ENCODE data around the gene SERGEF.
"Not testable (repeated sequence)": the region's sequence is repeated elsewhere in the genome, so short reads cannot be mapped to it uniquely, and the experiment has no call there.

SERGEF gene

DNA sequence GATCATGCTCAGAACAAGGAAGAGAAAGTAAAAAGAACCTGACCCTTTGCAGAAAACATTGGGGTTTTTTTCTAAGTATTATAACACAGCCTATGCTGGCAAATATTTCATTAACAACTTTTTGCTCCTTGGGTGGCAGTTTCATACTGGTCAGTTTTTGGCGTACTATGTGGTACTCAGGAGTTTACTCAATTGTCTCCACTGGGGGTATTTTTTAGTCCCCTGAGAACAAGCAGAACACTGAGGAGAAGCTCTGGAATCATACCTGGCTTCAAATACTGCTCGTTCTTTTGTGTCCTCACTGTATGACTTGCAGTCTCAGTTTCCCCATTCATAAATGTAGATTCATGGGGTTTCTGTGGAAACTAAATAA, 90.4 kb downstream of the SERGEF start:
- no peaks in the 10 kb centered on the region for H3K9me3 Mint-ChIP-seq (ENCODE audit: low read depth)
- no peaks in the 10 kb centered on the region for H3K4me1 Mint-ChIP-seq (ENCODE audit: low read depth)
- peaks cover 23% of the 10 kb centered on the region for H3K36me3 Mint-ChIP-seq
- no peak overlapping the region for H3K27ac Mint-ChIP-seq
- H3K4me3 Mint-ChIP-seq, result no peak overlapping the region
- H3K27me3 Mint-ChIP-seq, result no peaks in the 10 kb centered on the region

DNA sequence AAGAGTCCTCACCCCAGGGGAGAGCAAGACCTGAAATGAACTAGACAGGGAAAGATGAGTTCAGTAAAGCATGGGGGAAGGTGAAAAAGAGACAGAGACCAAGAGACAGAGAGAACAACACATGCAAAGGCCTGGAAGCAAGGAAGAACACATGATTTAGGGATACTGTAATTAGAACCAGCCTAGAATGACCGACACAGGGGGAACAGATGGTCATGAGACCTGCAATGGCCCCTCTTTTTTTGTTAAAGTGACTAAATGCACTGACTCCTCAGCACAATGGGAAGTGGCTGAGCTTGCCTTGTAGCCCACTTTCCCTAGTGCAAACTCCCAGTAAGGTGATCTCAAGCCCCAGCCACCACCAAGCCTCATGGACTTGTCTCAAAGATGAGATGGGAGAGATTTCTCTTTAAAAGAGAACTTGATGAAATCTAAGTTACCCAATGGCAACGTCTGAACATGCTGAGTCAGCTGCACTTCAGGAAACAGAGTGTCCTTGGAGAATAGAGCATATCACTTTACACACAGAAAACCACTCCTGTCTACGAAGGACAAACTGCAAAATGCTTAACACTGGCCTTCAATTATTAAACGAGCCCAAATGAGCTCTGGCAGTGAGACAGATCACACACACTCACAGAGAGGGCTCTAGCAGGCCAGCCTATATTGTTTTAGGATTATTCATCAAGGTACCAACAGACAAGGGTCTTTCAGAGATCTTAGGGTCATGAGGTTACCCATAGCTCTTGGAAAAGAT, 91.0 kb downstream of the SERGEF start:
- H3K9me3 Mint-ChIP-seq (ENCODE audit: low read depth), result no peaks in the 10 kb centered on the region
- no peak overlapping the region for H3K27ac Mint-ChIP-seq
- H3K36me3 Mint-ChIP-seq, result peaks cover 26% of the 10 kb centered on the region
- no peaks in the 10 kb centered on the region for H3K4me1 Mint-ChIP-seq (ENCODE audit: low read depth)
- H3K4me3 Mint-ChIP-seq, result no peak overlapping the region
- H3K27me3 Mint-ChIP-seq, result no peaks in the 10 kb centered on the region

DNA sequence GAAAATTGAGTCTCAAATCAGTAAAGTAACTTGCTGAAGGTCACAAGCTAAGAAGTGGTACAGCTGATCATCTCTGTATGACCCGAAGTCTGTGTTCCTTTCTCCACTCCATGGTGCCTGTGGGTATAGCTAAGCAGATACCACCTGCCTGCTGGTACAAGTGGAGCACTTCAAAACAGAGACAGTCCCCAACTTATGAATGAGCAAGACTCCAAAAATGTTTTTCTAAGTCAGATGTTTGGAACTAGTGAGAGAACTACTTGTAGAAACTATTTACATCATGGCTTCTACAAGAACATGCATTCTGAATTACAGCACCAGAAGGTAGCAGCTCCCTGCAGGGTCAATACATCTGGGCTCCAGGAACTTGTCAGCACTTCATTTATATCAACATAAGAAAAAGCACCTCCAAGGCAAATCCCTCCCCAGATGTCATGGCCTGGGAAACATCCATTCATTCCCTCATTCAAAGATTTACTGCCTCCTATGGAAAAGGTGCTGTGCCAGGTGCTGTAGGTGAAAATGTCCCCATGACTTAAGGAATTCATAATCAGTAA, 94.7 kb downstream of the SERGEF start:
- no peak overlapping the region for H3K4me3 Mint-ChIP-seq
- H3K9me3 Mint-ChIP-seq (ENCODE audit: low read depth), result no peaks in the 10 kb centered on the region
- H3K27me3 Mint-ChIP-seq, result no peaks in the 10 kb centered on the region
- no peak overlapping the region for H3K27ac Mint-ChIP-seq
- H3K36me3 Mint-ChIP-seq, result peaks cover 33% of the 10 kb centered on the region
- H3K4me1 Mint-ChIP-seq (ENCODE audit: low read depth), result no peaks in the 10 kb centered on the region

DNA sequence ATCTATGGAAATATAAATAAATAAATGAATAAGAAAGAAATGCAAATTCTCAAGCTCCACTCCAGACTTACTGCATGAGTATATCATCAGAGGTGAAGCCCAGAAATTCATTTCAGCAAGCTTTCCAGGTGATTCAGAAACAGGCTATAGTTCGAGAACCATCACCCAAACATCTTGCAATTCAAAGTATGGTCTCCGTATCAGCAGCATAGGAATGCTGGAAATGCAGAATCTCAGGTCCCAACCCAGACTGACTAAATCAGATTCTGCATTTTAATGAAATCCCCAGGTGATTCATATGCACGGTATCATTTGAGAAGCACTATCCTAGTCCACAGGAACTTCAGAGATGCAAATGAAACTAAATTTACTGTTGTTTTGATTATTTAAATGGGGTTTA, 95.3 kb downstream of the SERGEF start:
- Mint-ChIP-seq H3K36me3 (peaks cover 33% of the 10 kb centered on the region), H3K4me1 (ENCODE audit: low read depth) (no peaks in the 10 kb centered on the region), H3K9me3 (ENCODE audit: low read depth) (no peaks in the 10 kb centered on the region), H3K27me3 (no peaks in the 10 kb centered on the region), H3K27ac (no peak overlapping the region), H3K4me3 (no peak overlapping the region)

DNA sequence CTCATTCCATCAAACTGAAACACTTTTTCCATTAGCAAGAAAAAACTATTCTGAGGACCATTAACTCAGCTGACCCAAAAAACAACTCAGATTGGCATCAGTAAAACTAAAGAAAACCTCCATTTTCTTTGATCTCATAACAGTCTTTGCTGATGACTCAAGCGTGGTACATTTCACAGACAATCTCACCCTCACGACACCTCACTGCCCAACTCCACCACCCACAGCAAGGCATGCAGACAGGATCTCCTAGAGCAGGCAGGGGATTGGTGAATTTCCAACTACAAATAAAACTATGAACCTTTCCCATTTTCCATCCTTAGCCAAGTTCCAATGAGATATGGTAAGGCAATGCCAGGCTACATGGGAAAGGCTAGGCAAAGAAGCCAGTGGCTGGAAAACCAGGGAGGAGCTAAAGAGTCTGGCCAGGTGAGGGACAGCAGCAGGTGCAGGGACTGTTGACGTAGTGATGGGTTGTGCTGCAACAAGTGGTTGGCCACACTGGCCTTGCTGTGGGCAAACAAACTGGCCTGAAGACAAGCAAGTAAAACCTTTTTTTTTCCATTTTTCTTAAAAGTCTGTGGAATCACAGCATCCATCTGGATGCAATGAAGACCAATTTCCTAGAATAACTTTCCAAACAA, 97.2 kb downstream of the SERGEF start:
- no peak overlapping the region for H3K4me3 Mint-ChIP-seq

DNA sequence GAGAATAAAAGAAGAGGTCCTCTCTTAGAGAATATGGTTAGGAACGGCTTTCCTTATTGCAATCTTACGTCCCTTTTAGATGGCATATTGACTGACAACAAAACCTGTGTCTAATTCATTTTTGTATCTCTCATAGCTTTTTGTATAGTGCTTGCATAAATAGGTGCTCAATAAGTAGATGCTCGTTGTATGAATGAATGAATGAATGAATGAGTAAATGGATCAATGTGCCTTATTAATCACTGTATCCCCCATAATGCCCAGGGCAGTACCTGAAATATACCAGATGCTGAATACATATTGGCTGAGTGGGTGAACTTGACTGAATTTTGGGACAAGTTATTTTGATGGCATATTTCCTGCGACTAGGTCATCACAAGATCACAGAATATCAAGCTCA, 97.9 kb downstream of the SERGEF start:
- H3K27ac Mint-ChIP-seq, result no peak overlapping the region
- H3K27me3 Mint-ChIP-seq, result no peaks in the 10 kb centered on the region
- no peak overlapping the region for H3K4me3 Mint-ChIP-seq
- peaks cover 34% of the 10 kb centered on the region for H3K36me3 Mint-ChIP-seq
- H3K9me3 Mint-ChIP-seq (ENCODE audit: low read depth), result no peaks in the 10 kb centered on the region
- no peaks in the 10 kb centered on the region for H3K4me1 Mint-ChIP-seq (ENCODE audit: low read depth)

More for the DNA sequence above, 97.2 kb downstream of the SERGEF start:
- Mint-ChIP-seq H3K4me1 (ENCODE audit: low read depth) (no peaks in the 10 kb centered on the region), H3K27ac (no peak overlapping the region), H3K36me3 (peaks cover 36% of the 10 kb centered on the region), H3K9me3 (ENCODE audit: low read depth) (no peaks in the 10 kb centered on the region), H3K27me3 (no peaks in the 10 kb centered on the region)

DNA sequence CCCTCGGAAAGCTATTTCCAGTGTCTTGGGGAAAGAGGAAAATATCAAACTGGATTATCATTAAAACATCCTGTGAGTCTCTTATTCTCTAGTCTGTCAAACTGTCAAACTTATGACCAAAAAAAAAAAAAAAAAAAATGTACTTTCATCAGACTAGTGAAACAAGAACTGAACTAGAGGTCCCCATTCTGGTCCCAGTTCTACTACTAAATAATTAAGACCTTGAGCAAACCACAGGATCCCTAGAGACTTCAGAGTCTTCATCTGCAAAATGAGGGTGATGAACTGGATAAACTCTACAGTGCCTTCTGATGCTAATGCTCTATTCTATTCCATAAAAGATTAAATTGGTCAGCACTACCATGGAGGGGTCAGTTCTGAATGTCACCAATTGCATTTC, 105.8 kb downstream of the SERGEF start:
- H3K4me1 Mint-ChIP-seq (ENCODE audit: low read depth), result no peaks in the 10 kb centered on the region
- peaks cover 30% of the 10 kb centered on the region for H3K36me3 Mint-ChIP-seq
- H3K27me3 Mint-ChIP-seq, result no peaks in the 10 kb centered on the region
- no peak overlapping the region for H3K27ac Mint-ChIP-seq
- H3K9me3 Mint-ChIP-seq (ENCODE audit: low read depth), result no peaks in the 10 kb centered on the region
- no peak overlapping the region for H3K4me3 Mint-ChIP-seq

GRCh38 chr11:17906436-17906835, 106.4 kb downstream of the SERGEF start:
- H3K4me1 Mint-ChIP-seq (ENCODE audit: low read depth), result no peaks in the 10 kb centered on the region
- no peaks in the 10 kb centered on the region for H3K27me3 Mint-ChIP-seq
- no peak overlapping the region for H3K27ac Mint-ChIP-seq
- H3K9me3 Mint-ChIP-seq (ENCODE audit: low read depth), result no peaks in the 10 kb centered on the region
- no peak overlapping the region for H3K4me3 Mint-ChIP-seq
- peaks cover 30% of the 10 kb centered on the region for H3K36me3 Mint-ChIP-seq

DNA sequence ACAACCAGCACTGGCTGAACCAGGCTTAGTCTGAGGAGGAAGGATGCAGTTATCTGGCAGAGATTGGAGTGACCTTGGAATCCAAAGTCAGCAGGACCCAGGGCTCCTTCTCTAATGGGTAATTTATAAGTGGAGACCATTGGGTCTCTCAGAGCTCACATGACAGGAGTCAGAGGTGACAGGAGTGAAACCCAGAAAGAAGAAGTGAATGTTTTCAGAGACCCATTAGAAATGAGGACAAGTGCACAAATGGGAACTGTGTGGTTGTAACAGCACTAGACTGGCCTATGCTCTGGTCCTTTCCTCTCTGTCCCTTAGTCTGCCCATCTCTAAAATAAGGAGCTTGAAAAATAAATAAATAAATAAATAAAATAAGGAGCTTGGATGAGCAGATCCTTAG, 107.4 kb downstream of the SERGEF start:
- no peaks in the 10 kb centered on the region for H3K4me1 Mint-ChIP-seq (ENCODE audit: low read depth)
- no peak overlapping the region for H3K27ac Mint-ChIP-seq
- H3K36me3 Mint-ChIP-seq, result peaks cover 31% of the 10 kb centered on the region
- no peak overlapping the region for H3K4me3 Mint-ChIP-seq
- H3K27me3 Mint-ChIP-seq, result no peaks in the 10 kb centered on the region
- H3K9me3 Mint-ChIP-seq (ENCODE audit: low read depth), result no peaks in the 10 kb centered on the region

DNA sequence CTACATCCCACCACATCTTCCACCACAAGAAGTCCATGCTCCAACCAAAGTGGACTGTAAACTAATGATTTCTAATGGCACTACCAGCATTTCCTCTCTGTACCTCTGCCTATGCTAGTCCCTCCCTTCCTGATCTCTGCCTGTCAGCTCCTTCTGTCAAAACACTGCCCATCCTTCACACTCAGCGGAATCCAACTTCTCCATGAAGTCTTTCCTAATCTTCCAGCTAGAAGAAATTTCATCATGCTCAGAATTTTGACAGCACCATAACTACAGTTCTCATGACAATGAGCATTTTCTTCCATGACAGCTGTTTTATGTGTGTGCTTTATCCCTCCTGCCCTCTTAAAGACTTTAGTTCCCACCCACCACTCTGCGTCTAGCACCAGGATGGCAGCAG, 111.4 kb downstream of the SERGEF start:
- no peaks in the 10 kb centered on the region for H3K9me3 Mint-ChIP-seq (ENCODE audit: low read depth)
- H3K4me1 Mint-ChIP-seq (ENCODE audit: low read depth), result no peaks in the 10 kb centered on the region
- peaks cover 19% of the 10 kb centered on the region for H3K36me3 Mint-ChIP-seq
- no peaks in the 10 kb centered on the region for H3K27me3 Mint-ChIP-seq
- H3K4me3 Mint-ChIP-seq, result no peak overlapping the region
- H3K27ac Mint-ChIP-seq, result no peak overlapping the region

GRCh38 chr11:17898782-17899181, 114.1 kb downstream of the SERGEF start:
- no peak overlapping the region for H3K4me3 Mint-ChIP-seq
- H3K9me3 Mint-ChIP-seq (ENCODE audit: low read depth), result no peaks in the 10 kb centered on the region
- H3K36me3 Mint-ChIP-seq, result peaks cover 15% of the 10 kb centered on the region
- no peaks in the 10 kb centered on the region for H3K4me1 Mint-ChIP-seq (ENCODE audit: low read depth)
- no peaks in the 10 kb centered on the region for H3K27me3 Mint-ChIP-seq
- no peak overlapping the region for H3K27ac Mint-ChIP-seq

DNA sequence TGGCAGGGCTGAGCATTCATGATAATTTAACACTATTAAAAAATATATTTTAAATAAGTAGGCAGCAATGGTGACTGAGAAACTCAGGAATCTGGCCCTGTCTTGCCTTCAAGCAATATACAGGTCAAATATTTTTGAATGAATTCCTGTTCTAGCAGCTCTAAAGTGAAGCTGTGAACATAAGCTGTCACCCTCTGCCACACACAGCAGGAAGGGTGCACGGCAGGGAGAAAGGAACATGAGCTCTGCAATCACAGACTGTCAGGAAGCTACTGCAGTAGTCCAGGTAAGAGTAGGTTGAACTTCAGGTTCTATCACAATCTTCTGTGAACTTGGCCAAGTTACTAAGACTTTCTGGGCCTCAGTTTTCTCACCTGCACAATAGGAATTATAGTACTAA, 114.8 kb downstream of the SERGEF start:
- Mint-ChIP-seq H3K36me3 (peaks cover 15% of the 10 kb centered on the region), H3K4me1 (ENCODE audit: low read depth) (no peaks in the 10 kb centered on the region), H3K9me3 (ENCODE audit: low read depth) (no peaks in the 10 kb centered on the region), H3K27me3 (no peaks in the 10 kb centered on the region), H3K4me3 (no peak overlapping the region), H3K27ac (no peak overlapping the region)

GRCh38 chr11:17897495-17897894, 115.4 kb downstream of the SERGEF start:
- Mint-ChIP-seq H3K27me3 (no peaks in the 10 kb centered on the region), H3K9me3 (ENCODE audit: low read depth) (no peaks in the 10 kb centered on the region), H3K36me3 (peaks cover 15% of the 10 kb centered on the region), H3K4me1 (ENCODE audit: low read depth) (no peaks in the 10 kb centered on the region), H3K4me3 (no peak overlapping the region), H3K27ac (no peak overlapping the region)

- H3K27me3 Mint-ChIP-seq; H3K4me3 Mint-ChIP-seq; H3K4me1 Mint-ChIP-seq (ENCODE audit: low read depth); H3K9me3 Mint-ChIP-seq (ENCODE audit: low read depth); H3K27ac Mint-ChIP-seq: not testable (repeated sequence)
- H3K36me3 Mint-ChIP-seq, result peaks cover 13% of the 10 kb centered on the region
Measured at GRCh38 chr11:17896496-17897151, 116.2 kb downstream of the SERGEF start.

GRCh38 chr11:17894929-17895658, 117.8 kb downstream of the SERGEF start:
- Mint-ChIP-seq H3K36me3 (peaks cover 10% of the 10 kb centered on the region), H3K27me3 (no peaks in the 10 kb centered on the region), H3K4me1 (ENCODE audit: low read depth) (no peaks in the 10 kb centered on the region)

More at GRCh38 chr11:17894929-17895658, 117.8 kb downstream of the SERGEF start:
- H3K27ac Mint-ChIP-seq, result no peak overlapping the region
- H3K9me3 Mint-ChIP-seq (ENCODE audit: low read depth), result no peaks in the 10 kb centered on the region
- no peak overlapping the region for H3K4me3 Mint-ChIP-seq

Measured in activated naive CD8-positive, alpha-beta T cell (primary cell).